ENCODE measurements around the gene SIMC1.
A peak's percentile ranks its signal among the peaks of the same experiment; 100 is the strongest.

SIMC1 gene

GRCh38 chr5:176355400-176356178 is 117.4 kb downstream of the SIMC1 start:
- no peak for DNase-seq (ENCODE audit: low read depth)
- TF ChIP-seq CTCF (IDR thresholded peaks at IDR 0.05; ENCODE audit: low read depth, low read length, missing control alignments): no peak
- H3K4me3 ChIP-seq (ENCODE audit: low read depth, low read length): no peak overlapping the region

GRCh38 chr5:176356179-176356566 is 117.9 kb downstream of the SIMC1 start:
- no peak for DNase-seq (ENCODE audit: low read depth)
- no peak overlapping the region for H3K4me3 ChIP-seq (ENCODE audit: low read depth, low read length)
- no peak for TF ChIP-seq CTCF (IDR thresholded peaks at IDR 0.05; ENCODE audit: low read depth, low read length, missing control alignments)

GRCh38 chr5:176359658-176360057 is 121.4 kb downstream of the SIMC1 start:
- DNase-seq (ENCODE audit: low read depth): no peak
- TF ChIP-seq CTCF (IDR thresholded peaks at IDR 0.05; ENCODE audit: low read depth, low read length, missing control alignments): no peak
- H3K4me3 ChIP-seq (ENCODE audit: low read depth, low read length): no peak overlapping the region

GRCh38 chr5:176360894-176361436 is 122.7 kb downstream of the SIMC1 start:
- DNase-seq (ENCODE audit: low read depth): no peak
- H3K4me3 ChIP-seq (ENCODE audit: low read depth, low read length): peak overlapping the region; percentile 92
- no peak for TF ChIP-seq CTCF (IDR thresholded peaks at IDR 0.05; ENCODE audit: low read depth, low read length, missing control alignments)

GRCh38 chr5:176361437-176362232 is 123.4 kb downstream of the SIMC1 start, which contains the start of gene KIAA1191:
KIAA1191 (minus strand) TSS chr5:176361764; CDS start chr5:176359508, 2,256 bp downstream.
- DNase-seq (ENCODE audit: low read depth): peak; percentile 77
- TF ChIP-seq CTCF (IDR thresholded peaks at IDR 0.05; ENCODE audit: low read depth, low read length, missing control alignments): peak; percentile 4
- peak within 1 kb of the TSS; percentile 92 for H3K4me3 ChIP-seq (ENCODE audit: low read depth, low read length)

GRCh38 chr5:176362233-176362490 is 123.9 kb downstream of the SIMC1 start:
- DNase-seq (ENCODE audit: low read depth): no peak
- no peak for TF ChIP-seq CTCF (IDR thresholded peaks at IDR 0.05; ENCODE audit: low read depth, low read length, missing control alignments)
- H3K4me3 ChIP-seq (ENCODE audit: low read depth, low read length): peak overlapping the region; percentile 92

Data from GM12864 (cell line).